ENCODE measurements around the gene NPM1.

The NPM1 gene

GRCh38 chr5:171428809-171429542 is 41.3 kb downstream of the NPM1 start:
- H3K9ac ChIP-seq (ENCODE audit: low read length), result no peak overlapping the region
- no peak for DNase-seq
- H3K4me3 ChIP-seq (ENCODE audit: low read length), result no peak overlapping the region
- H3K9me2 ChIP-seq (replicated peaks; ENCODE audit: insufficient read depth, low read length), result no peaks in the 10 kb centered on the region
- H3K4me2 ChIP-seq (ENCODE audit: low read depth, low read length), result no peak overlapping the region
- no peak overlapping the region for H2AFZ ChIP-seq (ENCODE audit: low read length)
- TF ChIP-seq CTCF (IDR thresholded peaks at IDR 0.05; ENCODE audit: low read length) (no peak), EZH2phosphoT487 (IDR thresholded peaks at IDR 0.05; ENCODE audit: low read length) (no peak), EZH2 (optimal IDR thresholded peaks at IDR 0.05; ENCODE audit: low read depth, low read length) (no peak)
- no peaks in the 10 kb centered on the region for H3K79me2 ChIP-seq (ENCODE audit: low read length)
- H3F3A ChIP-seq (ENCODE audit: insufficient read depth, low read length), result no peaks in the 10 kb centered on the region
- H3K9me3 ChIP-seq (replicated peaks; ENCODE audit: insufficient read depth, low read length), result no peaks in the 10 kb centered on the region
- H3K36me3 ChIP-seq (replicated peaks; ENCODE audit: insufficient read depth, low read length), result no peaks in the 10 kb centered on the region
- H3K27me3 ChIP-seq (replicated peaks; ENCODE audit: insufficient read depth, low read length), result no peaks in the 10 kb centered on the region
- no peak overlapping the region for H3K27ac ChIP-seq (ENCODE audit: low read length)
- no peaks in the 10 kb centered on the region for H4K20me1 ChIP-seq (ENCODE audit: insufficient read depth, low read length)
- no peaks in the 10 kb centered on the region for H3K4me1 ChIP-seq (ENCODE audit: low read length)

- Histone ChIP-seq H3K4me3 (ENCODE audit: low read length) (no peak overlapping the region), H3K27me3 (replicated peaks; ENCODE audit: insufficient read depth, low read length) (no peaks in the 10 kb centered on the region), H3K36me3 (replicated peaks; ENCODE audit: insufficient read depth, low read length) (no peaks in the 10 kb centered on the region), H3K9ac (ENCODE audit: low read length) (no peak overlapping the region), H3K4me1 (ENCODE audit: low read length) (no peaks in the 10 kb centered on the region), H2AFZ (ENCODE audit: low read length) (no peak overlapping the region), H4K20me1 (ENCODE audit: insufficient read depth, low read length) (no peaks in the 10 kb centered on the region), H3K4me2 (ENCODE audit: low read depth, low read length) (no peak overlapping the region), H3F3A (ENCODE audit: insufficient read depth, low read length) (no peaks in the 10 kb centered on the region), H3K9me3 (replicated peaks; ENCODE audit: insufficient read depth, low read length) (no peaks in the 10 kb centered on the region), H3K9me2 (replicated peaks; ENCODE audit: insufficient read depth, low read length) (no peaks in the 10 kb centered on the region), H3K79me2 (ENCODE audit: low read length) (no peaks in the 10 kb centered on the region), H3K27ac (ENCODE audit: low read length) (no peak overlapping the region)
- TF ChIP-seq CTCF (IDR thresholded peaks at IDR 0.05; ENCODE audit: low read length), result no peak
- no peak for TF ChIP-seq EZH2phosphoT487 (IDR thresholded peaks at IDR 0.05; ENCODE audit: low read length)
- no peak for TF ChIP-seq EZH2 (optimal IDR thresholded peaks at IDR 0.05; ENCODE audit: low read depth, low read length)
- DNase-seq, result no peak
Observed at GRCh38 chr5:171429543-171429910, 41.9 kb downstream of the NPM1 start.

GRCh38 chr5:171431251-171431777 is 43.7 kb downstream of the NPM1 start:
- Histone ChIP-seq H3K79me2 (ENCODE audit: low read length) (no peaks in the 10 kb centered on the region), H3K4me3 (ENCODE audit: low read length) (no peak overlapping the region), H3K9me3 (replicated peaks; ENCODE audit: insufficient read depth, low read length) (no peaks in the 10 kb centered on the region), H3K27ac (ENCODE audit: low read length) (no peak overlapping the region), H2AFZ (ENCODE audit: low read length) (no peak overlapping the region), H3K4me1 (ENCODE audit: low read length) (no peaks in the 10 kb centered on the region), H4K20me1 (ENCODE audit: insufficient read depth, low read length) (no peaks in the 10 kb centered on the region), H3K9ac (ENCODE audit: low read length) (no peak overlapping the region), H3K27me3 (replicated peaks; ENCODE audit: insufficient read depth, low read length) (no peaks in the 10 kb centered on the region), H3K36me3 (replicated peaks; ENCODE audit: insufficient read depth, low read length) (no peaks in the 10 kb centered on the region), H3F3A (ENCODE audit: insufficient read depth, low read length) (no peaks in the 10 kb centered on the region), H3K9me2 (replicated peaks; ENCODE audit: insufficient read depth, low read length) (no peaks in the 10 kb centered on the region), H3K4me2 (ENCODE audit: low read depth, low read length) (no peak overlapping the region)
- no peak for DNase-seq
- TF ChIP-seq EZH2 (optimal IDR thresholded peaks at IDR 0.05; ENCODE audit: low read depth, low read length), result no peak
- no peak for TF ChIP-seq EZH2phosphoT487 (IDR thresholded peaks at IDR 0.05; ENCODE audit: low read length)
- no peak for TF ChIP-seq CTCF (IDR thresholded peaks at IDR 0.05; ENCODE audit: low read length)
